ENCODE data around the gene DLEC1.

The DLEC1 gene

DNA sequence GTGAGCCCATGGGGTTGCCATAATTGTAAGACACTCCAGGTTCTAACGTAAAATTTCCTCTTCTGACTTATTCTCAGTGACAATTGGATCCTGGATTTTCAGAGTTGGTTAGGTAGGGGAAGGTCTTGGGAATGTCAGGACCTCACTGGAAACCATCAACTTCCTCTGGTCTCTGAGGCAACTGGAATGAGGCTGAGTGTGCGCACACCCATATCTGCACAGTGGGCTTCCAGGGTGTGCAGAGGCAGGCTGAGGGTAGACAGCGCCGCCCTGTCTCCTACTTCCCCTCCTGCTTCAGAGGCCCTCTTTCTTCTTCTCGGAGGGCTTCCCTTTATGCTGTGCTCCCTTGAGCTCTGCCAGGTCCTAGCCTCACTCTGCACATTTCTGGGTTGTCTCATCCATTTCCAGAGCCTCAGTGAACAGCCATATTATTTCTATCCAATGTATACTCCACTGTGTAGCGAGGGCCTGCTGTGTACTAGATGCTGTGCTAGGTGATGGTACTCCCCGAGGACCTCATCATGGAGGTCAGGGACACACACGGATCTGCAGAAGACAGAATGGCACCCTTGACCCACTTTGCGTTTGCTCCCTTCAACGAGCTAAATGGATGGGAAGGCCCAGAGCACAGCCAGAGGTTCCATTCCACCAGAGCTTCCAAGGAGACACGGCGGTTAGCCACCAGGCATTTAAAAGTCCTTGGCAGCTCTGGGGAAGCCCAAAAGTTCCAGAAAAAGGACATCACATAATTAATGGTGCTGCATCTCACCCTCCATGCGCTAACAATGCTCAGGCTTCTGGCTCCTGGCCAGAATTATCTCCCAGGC, 79.6 kb downstream of the DLEC1 start:
- TF ChIP-seq CTCF (conservative IDR thresholded peaks at IDR 0.05; ENCODE audit: low read length) = no peak
- no peak for DNase-seq (ENCODE audit: low read depth)
- no peak overlapping the region for H3K4me3 ChIP-seq (ENCODE audit: low read length)

GRCh38 chr3:38119248-38119544, 80.2 kb downstream of the DLEC1 start:
- TF ChIP-seq CTCF (conservative IDR thresholded peaks at IDR 0.05; ENCODE audit: low read length) = no peak
- no peak for DNase-seq (ENCODE audit: low read depth)
- no peak overlapping the region for H3K4me3 ChIP-seq (ENCODE audit: low read length)

DNA sequence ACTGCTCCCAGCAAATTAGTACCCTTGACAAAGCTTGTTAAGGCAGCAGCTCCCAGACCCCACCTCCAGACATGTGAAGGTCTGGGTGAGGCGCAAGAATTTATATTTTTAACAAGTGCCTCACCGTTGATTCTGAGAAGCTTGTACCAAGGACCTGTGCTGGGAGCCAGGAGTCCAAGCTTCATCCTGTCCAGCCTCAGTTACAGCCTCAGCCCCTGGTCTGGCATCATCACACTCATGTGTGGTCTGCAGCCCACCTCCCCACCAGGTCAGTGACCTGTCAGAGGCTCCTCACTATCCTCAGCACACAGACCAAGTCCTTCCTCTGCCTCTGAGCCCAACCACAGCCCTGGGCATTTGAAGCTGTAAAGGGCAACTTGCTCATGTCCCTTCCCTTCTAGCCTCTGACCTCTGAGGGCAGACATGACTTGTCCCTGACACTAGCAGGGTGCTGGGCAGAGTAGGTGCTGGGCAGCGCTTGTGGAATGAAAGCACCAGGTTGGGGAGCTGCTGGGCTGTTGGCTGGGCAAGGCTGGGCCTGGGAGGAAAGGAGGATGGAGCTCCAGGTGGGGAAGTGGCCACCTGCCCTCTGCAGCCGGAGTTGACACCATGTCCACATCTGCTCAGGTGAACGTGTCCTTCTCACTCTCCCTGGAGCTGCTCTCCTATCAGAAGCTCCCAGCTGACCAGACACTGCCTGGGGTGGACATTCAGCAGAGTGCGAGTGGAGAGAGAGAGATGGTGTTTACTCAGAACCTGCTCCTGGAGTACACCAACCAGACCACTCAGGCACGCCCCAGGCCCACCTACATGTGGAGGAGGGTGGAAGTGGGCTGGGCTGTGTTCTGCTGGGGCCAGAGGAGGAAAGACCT, 81.0 kb downstream of the DLEC1 start:
- no peak for DNase-seq (ENCODE audit: low read depth)
- H3K4me3 ChIP-seq (ENCODE audit: low read length) = no peak overlapping the region
- no peak for TF ChIP-seq CTCF (conservative IDR thresholded peaks at IDR 0.05; ENCODE audit: low read length)

DNA sequence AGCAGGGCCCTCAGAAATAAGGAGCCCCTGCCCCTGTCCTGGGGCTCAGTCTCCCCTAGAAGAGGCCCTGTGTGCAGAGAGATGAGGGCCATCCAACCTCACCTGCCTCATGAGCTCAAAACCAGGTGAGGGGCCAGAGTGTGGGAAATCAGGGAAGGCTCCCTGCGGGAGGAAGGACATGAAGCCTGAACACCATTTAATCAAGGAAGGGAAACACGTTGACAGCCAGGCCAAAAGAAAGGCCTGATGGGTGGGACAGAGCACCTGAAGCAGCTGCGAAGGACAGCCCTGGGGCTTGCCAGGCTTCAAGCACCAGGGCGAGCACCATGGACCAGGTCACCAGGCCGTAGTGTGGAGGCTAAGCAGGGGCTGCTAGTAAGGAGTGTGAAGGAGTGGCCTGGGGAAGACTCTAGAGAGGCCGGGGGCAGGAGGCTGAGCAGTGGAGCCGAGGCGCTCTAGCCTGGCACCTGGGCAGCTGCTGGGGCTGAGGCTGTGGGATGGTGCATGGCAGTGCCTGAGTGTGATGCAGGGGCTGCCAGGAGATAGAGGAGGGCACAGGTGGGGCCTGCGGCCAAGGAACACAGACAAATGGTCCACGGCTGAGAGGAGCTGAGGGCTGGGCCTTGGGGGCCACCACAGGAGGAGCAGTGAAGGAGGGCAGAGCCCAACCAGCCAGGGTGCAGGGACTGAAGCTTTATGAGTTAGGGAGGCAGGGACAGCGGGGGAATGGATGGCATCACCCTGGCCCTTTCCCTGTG, 81.9 kb downstream of the DLEC1 start:
- no peak for DNase-seq (ENCODE audit: low read depth)
- TF ChIP-seq CTCF (conservative IDR thresholded peaks at IDR 0.05; ENCODE audit: low read length) = no peak
- H3K4me3 ChIP-seq (ENCODE audit: low read length) = no peak overlapping the region

DNA sequence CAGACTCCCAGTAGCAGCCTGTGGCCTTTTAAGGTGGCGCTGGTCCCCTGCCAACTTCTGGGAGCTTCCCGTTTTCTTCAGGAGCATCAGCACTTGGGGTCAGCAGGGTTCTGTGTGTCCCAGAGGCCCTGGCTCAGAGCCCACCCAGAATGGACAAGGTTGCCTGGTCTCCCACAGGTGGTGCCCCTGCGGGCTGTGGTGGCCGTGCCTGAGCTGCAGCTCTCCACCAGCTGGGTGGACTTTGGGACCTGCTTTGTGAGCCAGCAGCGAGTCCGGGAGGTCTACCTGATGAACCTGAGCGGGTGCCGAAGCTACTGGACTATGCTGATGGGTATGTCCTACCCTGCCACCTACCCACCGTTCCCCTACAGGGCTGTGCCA, 82.4 kb downstream of the DLEC1 start:
- DNase-seq (ENCODE audit: low read depth) = no peak
- no peak for TF ChIP-seq CTCF (conservative IDR thresholded peaks at IDR 0.05; ENCODE audit: low read length)
- no peak overlapping the region for H3K4me3 ChIP-seq (ENCODE audit: low read length)

GRCh38 chr3:38121832-38122461, 82.9 kb downstream of the DLEC1 start:
- no peak for DNase-seq (ENCODE audit: low read depth)
- no peak overlapping the region for H3K4me3 ChIP-seq (ENCODE audit: low read length)
- TF ChIP-seq CTCF (conservative IDR thresholded peaks at IDR 0.05; ENCODE audit: low read length) = no peak

Data from AG10803 (cell line).